Transverse colon (tissue), 4 donors: ENCODE data around the gene TRAPPC2B.
A peak's percentile ranks its signal among the peaks of the same experiment; 100 is the strongest.

Experiments used
- CTCF ChIP-seq, 5 experiments: fragments of 200-600 bp in 3 of 5; fragments of 450-650 bp in 2 of 5; sonication (generic) in 3 of 5; IDR thresholded peaks; 1 replicate in 2 of 5; 2 replicates in 3 of 5; pipeline ENCODE4 v1.5.1; 2016 to 2017; ENCODE audit warnings: antibody characterized with exemption in 5 of 5, inconsistent platforms in 3 of 5, mild to moderate bottlenecking in 2 of 5, moderate library complexity in 1 of 5
- EP300 ChIP-seq: sonication (generic); formaldehyde crosslinking; IDR thresholded peaks from one replicate; pipeline ENCODE4 v1.6.1; 2017; ENCODE audit warnings: antibody characterized with exemption, low read depth
- POLR2A ChIP-seq: fragments of 450-650 bp; IDR thresholded peaks from one replicate; pipeline ENCODE4 v1.6.1; 2016; ENCODE audit warnings: antibody characterized with exemption, mild to moderate bottlenecking, moderate library complexity
- POLR2AphosphoS5 ChIP-seq, 3 donors: sonication (generic); formaldehyde crosslinking; IDR thresholded peaks; one replicate each; pipeline ENCODE4 v1.6.1; 2016; ENCODE audit warnings: antibody characterized with exemption in 3 of 3

- TF ChIP-seq POLR2A (peak; percentile 35), POLR2AphosphoS5 (IDR thresholded peaks at IDR 0.05) (peak; percentile 30 to 62 (median 53)), EP300 (no peak), CTCF (IDR thresholded peaks at IDR 0.05) (no peak)
These were observed 47.7 kb downstream of the TRAPPC2B start, which contains the start of gene ZNF17 for GRCh38 chr19:57410877-57411671.
